ENCODE data around the gene MRPL48. TPM values are rescaled to one million over a fixed set of nuclear protein-coding genes. Genes with fewer than 3 reads are reported as not detected.
"Not testable (repeated sequence)": the region's sequence is repeated elsewhere in the genome, so short reads cannot be mapped to it uniquely, and the experiment has no call there.

The MRPL48 gene
- total RNA-seq, 8 experiments from 2014 or later, result 33.3 to 60.5 (median 45.0) TPM

DNA sequence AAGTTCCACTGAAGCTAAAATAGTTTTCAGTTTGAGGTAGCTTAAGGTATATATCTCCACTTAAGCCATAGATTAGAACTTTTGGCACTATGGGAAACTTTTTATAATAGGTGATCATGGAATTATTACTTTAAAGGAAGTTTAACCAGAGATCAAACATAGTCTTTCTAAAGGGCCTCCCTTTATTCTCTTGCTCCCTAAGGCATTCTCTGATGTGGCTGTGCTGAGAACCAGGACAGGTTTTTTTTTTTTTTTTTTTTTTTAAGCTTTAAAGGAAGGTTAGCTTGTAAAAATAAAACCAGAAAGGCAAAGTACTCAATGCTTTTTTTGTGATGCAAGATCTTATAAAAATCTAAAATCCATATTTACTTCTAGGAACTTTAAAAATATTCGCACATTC lies 2.9 kb upstream of the MRPL48 start:
- H3K4me3 ChIP-seq, result no peak overlapping the region
- peaks cover 28 to 35% of the 10 kb centered on the region in 2 donors for H3K4me1 ChIP-seq (replicated peaks in 1 of 2)
- no peak for ATAC-seq (replicated peaks in 6 of 8)
- WGBS, 10 experiments, result 60 to 100% (median 100%) methylated on average over 1 of the region's 1 CpG; no CpG with 5 or more reads in 3 of the 10 experiments
- peak overlapping the region; percentile 62 to 64 for H3K27ac ChIP-seq
- in situ Hi-C loops (cut with MboI; ENCODE audit: low pct_unique_long_range_greater_than_20kb in 2 of 9, low sequenced_read_pairs in 9 of 9, unreplicated experiment in 9 of 9), result no loop called here

DNA sequence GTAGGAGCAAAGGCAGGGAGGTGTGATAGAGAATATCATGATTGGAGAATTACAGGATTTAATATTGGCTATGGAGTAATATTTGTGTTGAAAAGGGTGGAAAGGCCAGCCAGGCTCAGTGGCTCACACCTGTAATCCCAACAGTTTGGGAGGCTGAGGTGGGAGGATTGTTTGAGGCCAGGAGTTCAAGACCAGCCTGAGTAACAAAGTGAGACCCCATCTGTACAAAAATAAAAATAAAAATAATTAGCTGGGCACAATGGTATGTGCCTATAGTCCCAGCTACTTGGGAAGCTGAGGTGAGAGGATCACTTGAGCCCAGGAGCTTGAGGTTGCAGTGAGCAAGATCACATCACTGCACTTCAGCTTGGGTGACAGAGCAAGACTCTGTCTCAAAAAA lies 2.2 kb upstream of the MRPL48 start:
- in situ Hi-C loops (cut with MboI; ENCODE audit: low pct_unique_long_range_greater_than_20kb in 2 of 9, low sequenced_read_pairs in 9 of 9, unreplicated experiment in 9 of 9); H3K4me3 ChIP-seq; ATAC-seq (replicated peaks in 6 of 8); H3K27ac ChIP-seq: not testable (repeated sequence)
- peaks cover 28 to 30% of the 10 kb centered on the region in 2 donors for H3K4me1 ChIP-seq (replicated peaks in 1 of 2)

DNA sequence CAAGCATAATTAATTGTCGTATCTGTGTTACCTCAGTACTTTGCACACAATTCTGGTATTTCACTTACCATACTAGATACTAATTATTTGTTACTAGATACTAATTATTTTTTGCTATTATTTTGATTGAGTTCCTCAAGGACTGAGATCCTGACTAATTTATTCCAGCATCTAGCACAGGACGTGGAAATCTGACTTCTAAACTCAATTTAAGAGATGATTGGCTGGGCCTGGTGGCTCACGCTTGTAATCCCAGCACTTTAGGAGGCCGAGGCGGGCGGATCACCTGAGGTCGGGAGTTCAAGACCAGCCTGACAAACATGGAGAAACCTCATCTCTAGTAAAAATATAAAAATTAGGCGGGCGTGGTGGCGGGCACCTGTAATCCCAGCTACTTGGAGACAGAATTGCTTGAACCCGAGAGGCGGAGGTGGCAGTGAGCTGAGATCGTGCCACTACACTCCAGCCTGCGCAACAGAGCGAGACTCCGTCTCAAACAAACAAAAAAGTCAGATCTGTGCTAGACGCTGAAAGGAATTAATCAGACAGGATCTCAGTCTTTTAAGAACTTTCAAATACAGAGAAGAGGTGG lies 527 bp upstream of the MRPL48 start:
- ATAC-seq (replicated peaks in 6 of 8), result peak in 2 of 8 experiments; percentile 0 to 2
- Histone ChIP-seq H3K4me1 (replicated peaks in 1 of 2) (peaks cover 28 to 30% of the 10 kb centered on the region in 2 donors), H3K27ac (peak overlapping the region; percentile 98 to 99), H3K4me3 (peak overlapping the region; percentile 55 to 96 (median 90))
- in situ Hi-C loops (cut with MboI; ENCODE audit: low pct_unique_long_range_greater_than_20kb in 2 of 9, low sequenced_read_pairs in 9 of 9, unreplicated experiment in 9 of 9), result no loop called here
- WGBS, 10 experiments, result 19 to 87% (median 78%) methylated on average over 2 to 17 of the region's 17 CpGs; no CpG with 5 or more reads in 1 of the 10 experiments

DNA sequence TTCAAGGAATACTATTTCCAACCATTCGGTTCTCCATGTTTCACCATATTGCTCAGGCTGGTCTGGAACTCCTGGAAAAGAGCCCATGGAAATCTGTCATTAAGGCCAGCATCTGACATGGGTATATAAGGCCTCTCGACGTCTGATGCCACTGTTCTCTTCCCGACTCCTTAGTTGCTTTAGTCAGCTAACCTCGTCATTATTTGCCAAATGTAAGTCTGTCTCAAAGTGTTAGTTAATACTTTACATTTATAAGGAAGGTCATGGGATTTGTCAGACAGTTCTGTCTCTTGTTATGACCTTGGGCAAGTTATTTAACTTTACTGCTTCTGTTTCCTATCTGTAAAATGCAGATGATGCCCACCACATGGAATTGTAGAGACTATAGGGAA lies 1.6 kb downstream of the MRPL48 start:
- in situ Hi-C loops (cut with MboI; ENCODE audit: low pct_unique_long_range_greater_than_20kb in 2 of 9, low sequenced_read_pairs in 9 of 9, unreplicated experiment in 9 of 9), result no loop called here
- H3K27ac ChIP-seq, result no peak overlapping the region

DNA sequence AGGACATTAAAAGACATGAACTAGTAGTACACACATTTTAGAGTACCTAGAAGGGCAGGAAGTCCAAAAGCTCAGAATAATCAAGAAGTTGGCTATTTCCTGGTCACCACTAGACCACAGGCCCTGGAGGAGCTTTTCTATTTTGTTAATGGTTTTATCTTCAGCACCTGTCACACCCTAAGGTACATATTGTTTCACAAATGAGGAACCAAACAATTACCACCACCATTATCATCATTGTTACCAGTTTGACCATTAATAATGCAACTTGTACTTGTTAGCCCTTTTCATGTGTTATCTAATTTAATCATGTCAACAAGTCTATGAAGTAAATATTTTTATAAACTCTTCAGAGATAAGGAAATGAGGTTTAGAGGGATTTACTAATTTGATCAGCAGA lies 4.9 kb downstream of the MRPL48 start:
- peaks cover 9% of the 10 kb centered on the region in 2 donors for H3K4me1 ChIP-seq (replicated peaks in 1 of 2)
- no peak overlapping the region for H3K27ac ChIP-seq
- in situ Hi-C loops (cut with MboI; ENCODE audit: low pct_unique_long_range_greater_than_20kb in 2 of 9, low sequenced_read_pairs in 9 of 9, unreplicated experiment in 9 of 9), result no loop called here
- no peak overlapping the region for H3K4me3 ChIP-seq
- no peak for ATAC-seq (replicated peaks in 6 of 8)

More for the DNA sequence above, 1.6 kb downstream of the MRPL48 start:
- 42 to 100% (median 75%) methylated on average over 1 to 5 of the region's 5 CpGs; no CpG with 5 or more reads in 2 of the 10 experiments for WGBS, 10 experiments
- H3K4me3 ChIP-seq, result no peak overlapping the region
- peaks cover 24 to 26% of the 10 kb centered on the region in 2 donors for H3K4me1 ChIP-seq (replicated peaks in 1 of 2)
- no peak for ATAC-seq (replicated peaks in 6 of 8)

GRCh38 chr11:73795925-73796632 lies 8.4 kb downstream of the MRPL48 start:
- peak in 7 of 8 experiments; percentile 56 to 80 (median 74) for ATAC-seq (replicated peaks in 6 of 8)
- Histone ChIP-seq H3K27ac (no peak overlapping the region), H3K4me3 (no peak overlapping the region), H3K4me1 (replicated peaks in 1 of 2) (no peaks in the 10 kb centered on the region)
- in situ Hi-C loops (cut with MboI; ENCODE audit: low pct_unique_long_range_greater_than_20kb in 2 of 9, low sequenced_read_pairs in 9 of 9, unreplicated experiment in 9 of 9), result no loop called here
- 60 to 100% (median 88%) methylated on average over 1 to 6 of the region's 19 CpGs; no CpG with 5 or more reads in 3 of the 10 experiments for WGBS, 10 experiments

DNA sequence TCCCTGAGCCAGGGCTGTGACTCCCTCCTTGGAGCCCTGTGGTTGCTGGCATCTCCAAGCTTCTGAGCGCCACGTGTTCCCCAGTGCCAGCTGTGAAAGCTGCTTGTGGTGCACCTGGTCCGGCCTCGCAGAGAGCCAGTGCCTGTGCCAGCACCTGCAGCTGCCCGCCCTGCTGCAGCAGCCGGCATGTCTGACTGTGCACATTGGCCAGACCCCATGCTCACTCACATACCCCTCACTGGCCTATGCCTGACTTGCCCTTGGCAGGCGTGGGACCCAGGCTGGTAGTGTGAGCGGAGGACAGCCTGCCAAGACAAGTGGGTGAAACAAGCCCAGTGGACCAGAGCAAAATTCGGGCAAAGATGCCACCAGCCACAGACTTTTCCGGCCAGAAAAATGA lies 9.8 kb downstream of the MRPL48 start:
- H3K4me1 ChIP-seq (replicated peaks in 1 of 2), result no peaks in the 10 kb centered on the region
- no peak for ATAC-seq (replicated peaks in 6 of 8)
- in situ Hi-C loops (cut with MboI; ENCODE audit: low pct_unique_long_range_greater_than_20kb in 2 of 9, low sequenced_read_pairs in 9 of 9, unreplicated experiment in 9 of 9), result no loop called here
- H3K27ac ChIP-seq, result no peak overlapping the region
- WGBS, 10 experiments, result 91 to 100% (median 94%) methylated on average over 1 to 7 of the region's 10 CpGs; no CpG with 5 or more reads in 5 of the 10 experiments
- no peak overlapping the region for H3K4me3 ChIP-seq

DNA sequence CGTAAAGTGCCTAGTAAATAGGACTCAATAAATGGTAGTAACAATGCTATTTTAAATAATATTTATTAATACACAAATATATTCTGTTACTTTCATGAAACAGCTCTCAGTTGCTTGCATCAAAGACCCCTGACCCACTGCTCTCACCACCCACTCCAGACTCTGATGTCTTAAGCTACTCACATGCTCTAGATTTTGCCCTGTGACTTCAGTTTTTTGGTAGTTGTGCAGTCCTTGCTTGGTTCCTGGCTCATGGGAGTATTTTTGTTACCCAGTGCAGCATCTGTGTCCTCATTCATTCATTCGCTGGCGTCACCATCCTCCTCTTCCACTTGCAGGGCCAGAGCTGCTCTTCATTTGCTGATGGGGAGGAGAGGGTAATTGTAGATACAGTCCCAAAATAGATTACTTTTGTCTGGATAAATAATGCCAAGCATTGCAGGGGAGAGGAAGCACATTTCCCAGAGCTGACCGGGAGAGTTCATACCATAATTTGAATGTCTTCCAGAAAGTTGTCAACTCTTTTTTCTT lies 12.7 kb downstream of the MRPL48 start:
- no peak overlapping the region for H3K27ac ChIP-seq
- in situ Hi-C loops (cut with MboI; ENCODE audit: low pct_unique_long_range_greater_than_20kb in 2 of 9, low sequenced_read_pairs in 9 of 9, unreplicated experiment in 9 of 9), result no loop called here
- H3K4me3 ChIP-seq, result no peak overlapping the region
- no peak for ATAC-seq (replicated peaks in 6 of 8)
- 82 to 100% (median 90%) methylated on average over 1 to 4 of the region's 4 CpGs; no CpG with 5 or more reads in 1 of the 10 experiments for WGBS, 10 experiments
- H3K4me1 ChIP-seq (replicated peaks in 1 of 2), result no peaks in the 10 kb centered on the region

- no peaks in the 10 kb centered on the region for H3K4me1 ChIP-seq (replicated peaks in 1 of 2)
- no peak overlapping the region for H3K4me3 ChIP-seq
- no peak for ATAC-seq (replicated peaks in 6 of 8)
- 40 to 100% (median 76%) methylated on average over 1 of the region's 1 CpG; no CpG with 5 or more reads in 4 of the 10 experiments for WGBS, 10 experiments
- in situ Hi-C loops (cut with MboI; ENCODE audit: low pct_unique_long_range_greater_than_20kb in 2 of 9, low sequenced_read_pairs in 9 of 9, unreplicated experiment in 9 of 9), result no loop called here
- H3K27ac ChIP-seq, result no peak overlapping the region
Measured at GRCh38 chr11:73801136-73801535, 13.5 kb downstream of the MRPL48 start.

- Histone ChIP-seq H3K4me1 (replicated peaks in 1 of 2) (no peaks in the 10 kb centered on the region), H3K4me3 (no peak overlapping the region), H3K27ac (no peak overlapping the region)
- in situ Hi-C loops (cut with MboI; ENCODE audit: low pct_unique_long_range_greater_than_20kb in 2 of 9, low sequenced_read_pairs in 9 of 9, unreplicated experiment in 9 of 9), result no loop called here
- no peak for ATAC-seq (replicated peaks in 6 of 8)
Measured at GRCh38 chr11:73804712-73805111, 17.0 kb downstream of the MRPL48 start.

GRCh38 chr11:73808052-73808451 lies 20.4 kb downstream of the MRPL48 start:
- 36 to 100% (median 81%) methylated on average over 1 of the region's 1 CpG; no CpG with 5 or more reads in 2 of the 10 experiments for WGBS, 10 experiments
- ATAC-seq (replicated peaks in 6 of 8), result no peak
- Histone ChIP-seq H3K4me1 (replicated peaks in 1 of 2) (no peaks in the 10 kb centered on the region), H3K27ac (no peak overlapping the region), H3K4me3 (no peak overlapping the region)
- in situ Hi-C loops (cut with MboI; ENCODE audit: low pct_unique_long_range_greater_than_20kb in 2 of 9, low sequenced_read_pairs in 9 of 9, unreplicated experiment in 9 of 9), result no loop called here

DNA sequence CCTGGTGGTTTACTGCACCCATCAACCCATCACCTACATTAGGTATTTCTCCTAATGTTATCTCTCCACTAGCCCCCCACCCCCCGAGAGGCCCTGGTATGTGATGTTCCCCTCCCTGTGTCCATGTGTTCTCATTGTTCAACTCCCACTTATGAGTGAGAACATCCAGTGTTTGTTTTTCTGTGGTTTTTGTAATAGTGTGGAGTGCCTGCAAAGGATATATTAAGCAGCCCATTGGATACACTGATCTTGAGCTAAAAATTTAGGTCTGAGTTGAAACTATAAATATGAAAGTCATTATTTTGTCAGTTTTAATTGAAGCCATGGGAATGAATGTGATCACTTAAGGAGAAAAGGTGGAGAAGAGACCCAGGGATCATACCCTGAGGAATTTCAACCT lies 23.0 kb downstream of the MRPL48 start:
- ATAC-seq (replicated peaks in 6 of 8), result no peak
- WGBS, 10 experiments, result 100% methylated on average over 1 of the region's 1 CpG; no CpG with 5 or more reads in 8 of the 10 experiments
- no peak overlapping the region for H3K4me3 ChIP-seq
- H3K27ac ChIP-seq, result no peak overlapping the region
- in situ Hi-C loops (cut with MboI; ENCODE audit: low pct_unique_long_range_greater_than_20kb in 2 of 9, low sequenced_read_pairs in 9 of 9, unreplicated experiment in 9 of 9), result no loop called here
- no peaks in the 10 kb centered on the region for H3K4me1 ChIP-seq (replicated peaks in 1 of 2)

GRCh38 chr11:73812234-73812633 lies 24.6 kb downstream of the MRPL48 start:
- 25 to 100% (median 91%) methylated on average over 1 to 3 of the region's 3 CpGs; no CpG with 5 or more reads in 1 of the 10 experiments for whole genome bisulfite sequencing, 10 experiments
- Histone ChIP-seq H3K4me1 (replicated peaks in 1 of 2) (no peaks in the 10 kb centered on the region), H3K4me3 (no peak overlapping the region), H3K27ac (no peak overlapping the region)
- in situ Hi-C loops (cut with MboI; ENCODE audit: low pct_unique_long_range_greater_than_20kb in 2 of 9, low sequenced_read_pairs in 9 of 9, unreplicated experiment in 9 of 9), result no loop called here
- peak in 1 of 8 experiments; percentile 38 for ATAC-seq (replicated peaks in 6 of 8)
